Right lobe of liver (tissue), 4 donors: ENCODE data around the gene CSF2.
"Not testable (repeated sequence)": the region's sequence is repeated elsewhere in the genome, so short reads cannot be mapped to it uniquely, and the experiment has no call there.

Experiments
- POLR2A ChIP-seq: fragments of 450-650 bp; IDR thresholded peaks from one replicate; pipeline ENCODE4 v1.6.1; 2017; ENCODE audit warnings: antibody characterized with exemption, mild to moderate bottlenecking
- TF ChIP-seq, protein P1 (sequence below), 4 donors: fragments of 200-600 bp in 3 of 4; fragments of 450-650 bp in 1 of 4; IDR thresholded peaks; one replicate each; pipeline versions ENCODE4 v1.5.1 to v1.8.0; 2016 to 2022; ENCODE audit warnings: antibody characterized with exemption in 4 of 4, mild to moderate bottlenecking in 2 of 4
- donor health status: DM: no; HTN: no; CAD: no.
- donor health status: DM: no; HTN: no; CAD: no.
- donor health status: DM: no; HTN: yes; CAD: no.

DNA sequence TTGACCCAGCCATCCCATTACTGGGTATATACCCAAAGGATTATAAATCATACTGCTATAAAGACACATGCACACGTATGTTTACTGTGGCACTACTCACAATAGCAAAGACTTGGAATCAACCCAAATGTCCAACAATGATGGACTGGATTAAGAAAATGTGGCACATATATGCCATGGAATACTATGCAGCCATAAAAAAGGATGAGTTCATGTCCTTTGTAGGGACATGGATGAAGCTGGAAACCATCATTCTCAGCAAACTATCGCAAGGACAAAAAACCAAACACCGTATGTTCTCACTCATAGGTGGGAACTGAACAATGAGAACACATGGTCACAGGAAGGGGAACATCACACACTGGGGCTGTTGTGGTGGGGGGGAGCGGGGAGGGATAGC is 35.4 kb downstream of the CSF2 start:
- TF ChIP-seq, protein P1, sequence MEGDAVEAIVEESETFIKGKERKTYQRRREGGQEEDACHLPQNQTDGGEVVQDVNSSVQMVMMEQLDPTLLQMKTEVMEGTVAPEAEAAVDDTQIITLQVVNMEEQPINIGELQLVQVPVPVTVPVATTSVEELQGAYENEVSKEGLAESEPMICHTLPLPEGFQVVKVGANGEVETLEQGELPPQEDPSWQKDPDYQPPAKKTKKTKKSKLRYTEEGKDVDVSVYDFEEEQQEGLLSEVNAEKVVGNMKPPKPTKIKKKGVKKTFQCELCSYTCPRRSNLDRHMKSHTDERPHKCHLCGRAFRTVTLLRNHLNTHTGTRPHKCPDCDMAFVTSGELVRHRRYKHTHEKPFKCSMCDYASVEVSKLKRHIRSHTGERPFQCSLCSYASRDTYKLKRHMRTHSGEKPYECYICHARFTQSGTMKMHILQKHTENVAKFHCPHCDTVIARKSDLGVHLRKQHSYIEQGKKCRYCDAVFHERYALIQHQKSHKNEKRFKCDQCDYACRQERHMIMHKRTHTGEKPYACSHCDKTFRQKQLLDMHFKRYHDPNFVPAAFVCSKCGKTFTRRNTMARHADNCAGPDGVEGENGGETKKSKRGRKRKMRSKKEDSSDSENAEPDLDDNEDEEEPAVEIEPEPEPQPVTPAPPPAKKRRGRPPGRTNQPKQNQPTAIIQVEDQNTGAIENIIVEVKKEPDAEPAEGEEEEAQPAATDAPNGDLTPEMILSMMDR (IDR thresholded peaks at IDR 0.05), result not testable (repeated sequence)
- TF ChIP-seq POLR2A, result not testable (repeated sequence)
